ENCODE data around the gene ATP6V0E2.
A peak's percentile ranks its signal among the peaks of the same experiment; 100 is the strongest.

DNA sequence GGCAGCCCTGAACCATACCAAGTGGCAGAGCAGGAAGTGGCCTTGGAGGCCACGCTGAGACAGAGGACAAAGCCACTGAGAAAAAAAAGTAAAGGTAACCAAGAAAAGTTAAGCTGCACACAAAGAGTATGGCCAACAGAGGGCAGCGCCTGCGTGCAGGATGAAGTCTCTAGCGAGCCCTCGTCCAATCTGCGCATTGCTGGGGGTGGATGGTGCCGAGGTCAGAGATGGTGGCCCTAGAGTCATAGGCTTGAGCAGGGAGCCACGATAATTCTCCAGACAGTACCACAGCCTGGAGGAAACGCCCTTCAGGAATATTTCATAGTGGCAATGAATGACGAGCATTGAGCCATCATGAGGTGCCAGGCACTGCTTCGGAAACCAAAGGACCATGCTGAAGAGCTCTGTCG is 9.7 kb downstream of the ATP6V0E2 start:
- TF ChIP-seq EZH2 (optimal IDR thresholded peaks at IDR 0.05; ENCODE audit: low read depth, low read length) = no peak
- TF ChIP-seq, protein P1, sequence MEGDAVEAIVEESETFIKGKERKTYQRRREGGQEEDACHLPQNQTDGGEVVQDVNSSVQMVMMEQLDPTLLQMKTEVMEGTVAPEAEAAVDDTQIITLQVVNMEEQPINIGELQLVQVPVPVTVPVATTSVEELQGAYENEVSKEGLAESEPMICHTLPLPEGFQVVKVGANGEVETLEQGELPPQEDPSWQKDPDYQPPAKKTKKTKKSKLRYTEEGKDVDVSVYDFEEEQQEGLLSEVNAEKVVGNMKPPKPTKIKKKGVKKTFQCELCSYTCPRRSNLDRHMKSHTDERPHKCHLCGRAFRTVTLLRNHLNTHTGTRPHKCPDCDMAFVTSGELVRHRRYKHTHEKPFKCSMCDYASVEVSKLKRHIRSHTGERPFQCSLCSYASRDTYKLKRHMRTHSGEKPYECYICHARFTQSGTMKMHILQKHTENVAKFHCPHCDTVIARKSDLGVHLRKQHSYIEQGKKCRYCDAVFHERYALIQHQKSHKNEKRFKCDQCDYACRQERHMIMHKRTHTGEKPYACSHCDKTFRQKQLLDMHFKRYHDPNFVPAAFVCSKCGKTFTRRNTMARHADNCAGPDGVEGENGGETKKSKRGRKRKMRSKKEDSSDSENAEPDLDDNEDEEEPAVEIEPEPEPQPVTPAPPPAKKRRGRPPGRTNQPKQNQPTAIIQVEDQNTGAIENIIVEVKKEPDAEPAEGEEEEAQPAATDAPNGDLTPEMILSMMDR (IDR thresholded peaks at IDR 0.05; ENCODE audit: low read length) = peak; percentile 57
- TF ChIP-seq EZH2phosphoT487 (IDR thresholded peaks at IDR 0.05; ENCODE audit: low read length) = no peak

Data from MM.1S (cell line).